Activated CD4-positive, alpha-beta memory T cell treated with anti-CD3 and anti-CD28 coated beads for 36 hours (primary cell): ENCODE measurements around the gene NXPH3. TPM values are rescaled to one million over a fixed set of nuclear protein-coding genes. Genes with fewer than 3 reads are reported as not detected.

Experiments
- CTCF ChIA-PET: fragments of 350-600 bp; sonication (Branson Sonifier 250); formaldehyde crosslinking; loops from one replicate; lab custom pipeline; 2021; ENCODE audit warnings: antibody characterized with exemption, inconsistent platforms; lab: Charles Lee
- POLR2A ChIA-PET: fragments of 350-600 bp; sonication (Branson Sonifier 250); formaldehyde crosslinking; loops from one replicate; lab custom pipeline; 2021; ENCODE audit warnings: antibody characterized with exemption; lab: Charles Lee
- DNase-seq: peaks from one replicate; pipeline ENCODE4 v3.0.0-alpha.2; 2020
- H3K27ac Mint-ChIP-seq: one replicate; pipeline ENCODE4 v1.8.0; 2021; ENCODE audit warnings: mixed read lengths
- H3K27me3 Mint-ChIP-seq: one replicate; pipeline ENCODE4 v1.8.0; 2021; ENCODE audit warnings: mixed read lengths
- H3K36me3 Mint-ChIP-seq: one replicate; pipeline ENCODE4 v1.8.0; 2021; ENCODE audit warnings: mixed read lengths
- H3K4me1 Mint-ChIP-seq: one replicate; pipeline ENCODE4 v1.8.0; 2021; ENCODE audit warnings: low read depth, mixed read lengths
- H3K4me3 Mint-ChIP-seq: one replicate; pipeline ENCODE4 v1.8.0; 2021; ENCODE audit warnings: mild to moderate bottlenecking, mixed read lengths
- H3K9me3 Mint-ChIP-seq: one replicate; pipeline ENCODE4 v1.8.0; 2021; ENCODE audit warnings: mixed read lengths
- intact Hi-C: fragments of 100-400 bp; cut with micrococcal nuclease; formaldehyde crosslinking; loops from one replicate; pipeline ENCODE4 v1.15.1; 2023
- total RNA-seq, 2 experiments: library from RNA; stranded (reverse); gene quantifications; one replicate each; pipeline ENCODE4 v1.2.3, GENCODE V29; 2021

Gene NXPH3
- total RNA-seq, 2 experiments from 2014 or later: 0.10 TPM; not detected in 1

GRCh38 chr17:49571764-49572163 is 3.9 kb upstream of the NXPH3 start:
- ChIA-PET CTCF (interaction anchor here (0.8 to 16.8 kb wide), 11 partner anchors 10 to 426 kb away, joined by 3 to 564 read pairs (median 9); partner anchors contain the start of genes SLC35B1 and SPOP), POLR2A (no interaction called here)
- Mint-ChIP-seq H3K27ac (no peak overlapping the region), H3K36me3 (no peaks in the 10 kb centered on the region), H3K4me1 (peaks cover 10% of the 10 kb centered on the region), H3K9me3 (no peaks in the 10 kb centered on the region), H3K4me3 (no peak overlapping the region), H3K27me3 (peaks cover 27% of the 10 kb centered on the region)
- intact Hi-C loops: loop anchor here (2.0 to 5.0 kb wide), 2 partner anchors 191 to 217 kb away; partner anchors contain the start of genes FAM117A and KAT7
- no peak for DNase-seq

GRCh38 chr17:49572226-49572625 is 3.4 kb upstream of the NXPH3 start:
- no peak for DNase-seq
- Mint-ChIP-seq H3K9me3 (no peaks in the 10 kb centered on the region), H3K27ac (no peak overlapping the region), H3K4me3 (no peak overlapping the region), H3K36me3 (no peaks in the 10 kb centered on the region), H3K4me1 (peaks cover 10% of the 10 kb centered on the region), H3K27me3 (peaks cover 27% of the 10 kb centered on the region)
- CTCF ChIA-PET: interaction anchor here (0.8 to 16.8 kb wide), 6 partner anchors 16 to 426 kb away, joined by 3 to 564 read pairs (median 6); partner anchors contain the start of gene SLC35B1
- POLR2A ChIA-PET: no interaction called here
- intact Hi-C loops: loop anchor here (5.0 kb wide), 1 partner anchor 190 kb away; the partner anchor contains the start of gene FAM117A

- CTCF ChIA-PET: interaction anchor here (1.2 to 16.8 kb wide), 2 partner anchors 16 to 126 kb away, joined by 3 to 564 read pairs; partner anchors contain the start of gene SLC35B1
- Mint-ChIP-seq H3K4me1 (peaks cover 7% of the 10 kb centered on the region), H3K4me3 (no peak overlapping the region), H3K27ac (no peak overlapping the region), H3K27me3 (peaks cover 32% of the 10 kb centered on the region), H3K9me3 (no peaks in the 10 kb centered on the region), H3K36me3 (no peaks in the 10 kb centered on the region)
- intact Hi-C loops: loop anchor here (5.0 kb wide), 1 partner anchor 189 kb away; the partner anchor contains the start of gene FAM117A
- POLR2A ChIA-PET: no interaction called here
- no peak for DNase-seq
These were observed 2.8 kb upstream of the NXPH3 start for GRCh38 chr17:49572806-49573420.

- ChIA-PET CTCF (interaction anchor here (2.4 to 16.8 kb wide), 2 partner anchors 125 to 423 kb away, joined by 7 to 564 read pairs; partner anchors contain the start of gene SLC35B1), POLR2A (no interaction called here)
- no peak for DNase-seq
- Mint-ChIP-seq H3K36me3 (no peaks in the 10 kb centered on the region), H3K4me3 (no peak overlapping the region), H3K9me3 (no peaks in the 10 kb centered on the region), H3K27ac (no peak overlapping the region), H3K4me1 (peaks cover 2% of the 10 kb centered on the region), H3K27me3 (peaks cover 40% of the 10 kb centered on the region)
- intact Hi-C loops: loop anchor here (5.0 kb wide), 1 partner anchor 189 kb away; the partner anchor contains the start of gene FAM117A
These were observed 2.0 kb upstream of the NXPH3 start for GRCh38 chr17:49573510-49574322.

GRCh38 chr17:49574323-49574781 is 1.3 kb upstream of the NXPH3 start:
- intact Hi-C loops: loop anchor here (5.0 kb wide), 1 partner anchor 188 kb away; the partner anchor contains the start of gene FAM117A
- Mint-ChIP-seq H3K9me3 (no peaks in the 10 kb centered on the region), H3K4me3 (no peak overlapping the region), H3K4me1 (peaks cover 2% of the 10 kb centered on the region), H3K36me3 (no peaks in the 10 kb centered on the region), H3K27me3 (peaks cover 44% of the 10 kb centered on the region), H3K27ac (no peak overlapping the region)
- DNase-seq: no peak
- CTCF ChIA-PET: interaction anchor here (2.3 to 16.8 kb wide), 3 partner anchors 17 to 423 kb away, joined by 7 to 564 read pairs (median 7); partner anchors contain the start of gene SLC35B1
- POLR2A ChIA-PET: no interaction called here

- H3K27ac Mint-ChIP-seq: no peak overlapping the region
- DNase-seq: no peak
- H3K27me3 Mint-ChIP-seq: peaks cover 44% of the 10 kb centered on the region
- POLR2A ChIA-PET: no interaction called here
- peak overlapping the region; percentile 12 for H3K4me3 Mint-ChIP-seq
- H3K36me3 Mint-ChIP-seq: no peaks in the 10 kb centered on the region
- H3K4me1 Mint-ChIP-seq: peaks cover 2% of the 10 kb centered on the region
- H3K9me3 Mint-ChIP-seq: no peaks in the 10 kb centered on the region
- intact Hi-C loops: loop anchor here (1.0 to 5.0 kb wide), 2 partner anchors 120 to 187 kb away; partner anchors contain the start of gene FAM117A
- CTCF ChIA-PET: interaction anchor here (0.7 to 16.8 kb wide), 8 partner anchors 18 to 478 kb away, joined by 3 to 564 read pairs (median 5); partner anchors contain the start of gene SLC35B1
These were observed 559 bp upstream of the NXPH3 start for GRCh38 chr17:49574945-49575678.

GRCh38 chr17:49576088-49576916 is 631 bp downstream of the NXPH3 start:
- no peak for DNase-seq
- no peaks in the 10 kb centered on the region for H3K36me3 Mint-ChIP-seq
- POLR2A ChIA-PET: no interaction called here
- peak overlapping the region; percentile 63 for H3K4me3 Mint-ChIP-seq
- CTCF ChIA-PET: interaction anchor here (0.5 to 16.8 kb wide), 12 partner anchors 9 to 477 kb away, joined by 3 to 564 read pairs (median 4); partner anchors contain the start of gene SLC35B1
- intact Hi-C loops: no loop called here
- H3K9me3 Mint-ChIP-seq: no peaks in the 10 kb centered on the region
- peaks cover 41% of the 10 kb centered on the region for H3K27me3 Mint-ChIP-seq
- peaks cover 2% of the 10 kb centered on the region for H3K4me1 Mint-ChIP-seq
- no peak overlapping the region for H3K27ac Mint-ChIP-seq

GRCh38 chr17:49576917-49577649 is 1.4 kb downstream of the NXPH3 start:
- intact Hi-C loops: no loop called here
- ChIA-PET POLR2A (interaction anchor here (0.7 kb wide), 1 partner anchor 582 kb away, joined by 3 read pairs; no protein-coding TSS in a partner anchor), CTCF (interaction anchor here (0.7 to 16.8 kb wide), 4 partner anchors 10 to 275 kb away, joined by 3 to 564 read pairs (median 3); partner anchors contain the start of gene SLC35B1)
- no peak overlapping the region for H3K27ac Mint-ChIP-seq
- H3K9me3 Mint-ChIP-seq: no peaks in the 10 kb centered on the region
- H3K36me3 Mint-ChIP-seq: no peaks in the 10 kb centered on the region
- no peak for DNase-seq
- peak overlapping the region; percentile 25 for H3K4me3 Mint-ChIP-seq
- peaks cover 39% of the 10 kb centered on the region for H3K27me3 Mint-ChIP-seq
- peaks cover 2% of the 10 kb centered on the region for H3K4me1 Mint-ChIP-seq

- CTCF ChIA-PET: interaction anchor here (16.8 kb wide), 1 partner anchor 121 kb away, joined by 564 read pairs; the partner anchor contains the start of gene SLC35B1
- H3K9me3 Mint-ChIP-seq: no peaks in the 10 kb centered on the region
- POLR2A ChIA-PET: interaction anchor here (0.7 kb wide), 1 partner anchor 583 kb away, joined by 3 read pairs; no protein-coding TSS in a partner anchor
- no peaks in the 10 kb centered on the region for H3K36me3 Mint-ChIP-seq
- no peak for DNase-seq
- no peak overlapping the region for H3K4me3 Mint-ChIP-seq
- no peak overlapping the region for H3K27ac Mint-ChIP-seq
- intact Hi-C loops: no loop called here
- H3K27me3 Mint-ChIP-seq: peaks cover 39% of the 10 kb centered on the region
- H3K4me1 Mint-ChIP-seq: peaks cover 2% of the 10 kb centered on the region
These were observed 1.9 kb downstream of the NXPH3 start for GRCh38 chr17:49577650-49577934.

GRCh38 chr17:49577963-49578362 is 2.3 kb downstream of the NXPH3 start:
- ChIA-PET CTCF (interaction anchor here (16.8 kb wide), 1 partner anchor 121 kb away, joined by 564 read pairs; the partner anchor contains the start of gene SLC35B1), POLR2A (interaction anchor here (0.7 kb wide), 1 partner anchor 583 kb away, joined by 3 read pairs; no protein-coding TSS in a partner anchor)
- H3K4me3 Mint-ChIP-seq: no peak overlapping the region
- intact Hi-C loops: no loop called here
- H3K27me3 Mint-ChIP-seq: peaks cover 39% of the 10 kb centered on the region
- no peaks in the 10 kb centered on the region for H3K36me3 Mint-ChIP-seq
- no peak overlapping the region for H3K27ac Mint-ChIP-seq
- peaks cover 2% of the 10 kb centered on the region for H3K4me1 Mint-ChIP-seq
- no peaks in the 10 kb centered on the region for H3K9me3 Mint-ChIP-seq
- no peak for DNase-seq
